Measurements from ENCODE around the gene HMG20B. TPM values are rescaled to one million over a fixed set of nuclear protein-coding genes. Genes with fewer than 3 reads are reported as not detected.

HMG20B gene
- total RNA-seq, 4 donors from 2014 or later: 93.3 to 160 (median 105) TPM

DNA sequence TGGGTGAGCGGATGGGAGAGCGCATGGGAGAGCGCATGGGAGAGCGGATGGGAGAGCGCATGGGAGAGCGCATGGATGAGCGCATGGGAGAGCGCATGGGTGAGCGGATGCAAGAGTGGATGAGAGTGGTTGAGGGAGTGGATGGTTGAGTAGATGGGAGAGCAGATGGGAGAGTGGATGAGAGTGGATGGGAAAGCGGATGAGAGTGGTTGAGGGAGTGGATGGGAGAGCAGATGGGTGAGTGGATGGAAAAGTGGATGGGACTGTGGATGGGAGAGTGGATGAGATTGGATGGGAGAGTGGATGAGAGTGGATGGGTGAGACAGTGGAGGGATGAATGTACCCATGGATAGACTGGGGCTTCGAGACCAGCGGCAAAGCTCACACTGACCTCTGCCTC lies 42.4 kb upstream of the HMG20B start:
- H3K9me3 ChIP-seq: no peaks in the 10 kb centered on the region
- WGBS, 2 donors: 95% methylated on average over 12 of the region's 12 CpGs
- H3K36me3 ChIP-seq: peaks cover 58 to 74% of the 10 kb centered on the region in 2 donors
- H3K4me3 ChIP-seq (replicated peaks in 1 of 3): no peak overlapping the region
- no peak overlapping the region for H3K27ac ChIP-seq
- TF ChIP-seq, protein P1, sequence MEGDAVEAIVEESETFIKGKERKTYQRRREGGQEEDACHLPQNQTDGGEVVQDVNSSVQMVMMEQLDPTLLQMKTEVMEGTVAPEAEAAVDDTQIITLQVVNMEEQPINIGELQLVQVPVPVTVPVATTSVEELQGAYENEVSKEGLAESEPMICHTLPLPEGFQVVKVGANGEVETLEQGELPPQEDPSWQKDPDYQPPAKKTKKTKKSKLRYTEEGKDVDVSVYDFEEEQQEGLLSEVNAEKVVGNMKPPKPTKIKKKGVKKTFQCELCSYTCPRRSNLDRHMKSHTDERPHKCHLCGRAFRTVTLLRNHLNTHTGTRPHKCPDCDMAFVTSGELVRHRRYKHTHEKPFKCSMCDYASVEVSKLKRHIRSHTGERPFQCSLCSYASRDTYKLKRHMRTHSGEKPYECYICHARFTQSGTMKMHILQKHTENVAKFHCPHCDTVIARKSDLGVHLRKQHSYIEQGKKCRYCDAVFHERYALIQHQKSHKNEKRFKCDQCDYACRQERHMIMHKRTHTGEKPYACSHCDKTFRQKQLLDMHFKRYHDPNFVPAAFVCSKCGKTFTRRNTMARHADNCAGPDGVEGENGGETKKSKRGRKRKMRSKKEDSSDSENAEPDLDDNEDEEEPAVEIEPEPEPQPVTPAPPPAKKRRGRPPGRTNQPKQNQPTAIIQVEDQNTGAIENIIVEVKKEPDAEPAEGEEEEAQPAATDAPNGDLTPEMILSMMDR (IDR thresholded peaks at IDR 0.05): no peak
- no peak for TF ChIP-seq POLR2A (IDR thresholded peaks at IDR 0.05)
- DNase-seq: no peak
- no peaks in the 10 kb centered on the region for H3K4me1 ChIP-seq
- no peaks in the 10 kb centered on the region for H3K27me3 ChIP-seq
- intact Hi-C loops (cut with DNase I): no loop called here

DNA sequence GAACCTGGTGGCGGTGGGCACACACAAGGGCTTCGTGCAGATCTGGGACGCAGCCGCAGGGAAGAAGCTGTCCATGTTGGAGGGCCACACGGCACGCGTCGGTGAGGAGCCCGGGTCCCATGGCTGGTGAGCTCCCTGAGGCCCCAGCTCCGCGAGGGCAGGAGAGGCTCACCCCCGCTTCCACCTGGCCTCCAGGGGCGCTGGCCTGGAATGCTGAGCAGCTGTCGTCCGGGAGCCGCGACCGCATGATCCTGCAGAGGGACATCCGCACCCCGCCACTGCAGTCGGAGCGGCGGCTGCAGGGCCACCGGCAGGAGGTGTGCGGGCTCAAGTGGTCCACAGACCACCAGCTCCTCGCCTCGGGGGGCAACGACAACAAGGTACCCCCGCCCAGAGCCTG lies 41.0 kb upstream of the HMG20B start:
- H3K4me1 ChIP-seq: no peaks in the 10 kb centered on the region
- no peaks in the 10 kb centered on the region for H3K27me3 ChIP-seq
- no peak overlapping the region for H3K4me3 ChIP-seq (replicated peaks in 1 of 3)
- no peak for DNase-seq
- no peaks in the 10 kb centered on the region for H3K9me3 ChIP-seq
- intact Hi-C loops (cut with DNase I): no loop called here
- no peak overlapping the region for H3K27ac ChIP-seq
- H3K36me3 ChIP-seq: peaks cover 62 to 75% of the 10 kb centered on the region in 2 donors
- TF ChIP-seq, protein P1 (IDR thresholded peaks at IDR 0.05): no peak
- no peak for TF ChIP-seq POLR2A (IDR thresholded peaks at IDR 0.05)
- 95 to 97% methylated on average over 7 to 11 of the region's 29 CpGs for WGBS, 2 donors

DNA sequence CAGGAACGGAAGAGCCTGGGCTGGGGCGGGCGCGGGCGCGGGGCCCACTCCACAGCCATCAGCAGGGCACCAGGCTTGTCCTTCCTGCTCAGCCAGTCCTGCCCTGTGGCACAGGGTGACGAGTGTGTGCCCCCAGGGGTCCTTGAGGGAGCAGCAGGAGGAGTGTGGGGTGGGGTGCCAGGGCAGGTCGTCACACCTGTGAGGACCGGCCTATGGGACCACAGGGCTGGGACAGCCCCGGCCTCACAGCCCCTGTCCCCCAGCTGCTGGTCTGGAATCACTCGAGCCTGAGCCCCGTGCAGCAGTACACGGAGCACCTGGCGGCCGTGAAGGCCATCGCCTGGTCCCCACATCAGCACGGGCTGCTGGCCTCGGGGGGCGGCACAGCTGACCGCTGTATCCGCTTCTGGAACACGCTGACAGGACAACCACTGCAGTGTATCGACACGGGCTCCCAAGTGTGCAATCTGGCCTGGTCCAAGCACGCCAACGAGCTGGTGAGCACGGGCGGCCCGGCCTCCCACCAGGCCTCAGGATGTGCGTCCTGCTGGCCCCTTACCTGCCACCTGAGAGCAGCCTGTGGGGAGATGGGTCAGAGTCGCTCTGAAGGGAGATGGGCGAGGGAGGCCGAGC lies 40.5 kb upstream of the HMG20B start:
- intact Hi-C loops (cut with DNase I): no loop called here
- no peaks in the 10 kb centered on the region for H3K9me3 ChIP-seq
- WGBS, 2 donors: 91 to 100% methylated on average over 4 to 6 of the region's 33 CpGs
- H3K36me3 ChIP-seq: peaks cover 56 to 70% of the 10 kb centered on the region in 2 donors
- no peaks in the 10 kb centered on the region for H3K4me1 ChIP-seq
- H3K27me3 ChIP-seq: no peaks in the 10 kb centered on the region
- H3K4me3 ChIP-seq (replicated peaks in 1 of 3): no peak overlapping the region
- H3K27ac ChIP-seq: no peak overlapping the region
- no peak for TF ChIP-seq POLR2A (IDR thresholded peaks at IDR 0.05)
- TF ChIP-seq, protein P1 (IDR thresholded peaks at IDR 0.05): no peak
- DNase-seq: no peak

DNA sequence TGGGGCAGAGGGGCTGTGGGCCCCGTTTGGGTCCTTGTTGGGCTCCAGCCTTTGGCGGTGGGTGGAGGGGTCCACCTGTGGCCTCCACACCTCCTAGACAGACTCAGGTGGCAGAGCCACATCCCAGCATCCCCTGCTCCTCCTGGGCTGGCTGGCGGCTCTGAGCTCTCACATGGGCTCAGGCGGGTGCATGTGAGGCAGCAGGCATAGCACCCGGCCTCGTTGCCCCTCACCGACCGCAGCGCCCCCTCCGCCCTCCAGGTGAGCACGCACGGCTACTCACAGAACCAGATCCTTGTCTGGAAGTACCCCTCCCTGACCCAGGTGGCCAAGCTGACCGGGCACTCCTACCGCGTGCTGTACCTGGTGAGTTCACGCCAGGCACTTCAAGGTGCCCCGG lies 39.7 kb upstream of the HMG20B start:
- WGBS, 2 donors: 94 to 97% methylated on average over 9 to 14 of the region's 17 CpGs
- TF ChIP-seq, protein P1 (IDR thresholded peaks at IDR 0.05): no peak
- no peak for TF ChIP-seq POLR2A (IDR thresholded peaks at IDR 0.05)

DNA sequence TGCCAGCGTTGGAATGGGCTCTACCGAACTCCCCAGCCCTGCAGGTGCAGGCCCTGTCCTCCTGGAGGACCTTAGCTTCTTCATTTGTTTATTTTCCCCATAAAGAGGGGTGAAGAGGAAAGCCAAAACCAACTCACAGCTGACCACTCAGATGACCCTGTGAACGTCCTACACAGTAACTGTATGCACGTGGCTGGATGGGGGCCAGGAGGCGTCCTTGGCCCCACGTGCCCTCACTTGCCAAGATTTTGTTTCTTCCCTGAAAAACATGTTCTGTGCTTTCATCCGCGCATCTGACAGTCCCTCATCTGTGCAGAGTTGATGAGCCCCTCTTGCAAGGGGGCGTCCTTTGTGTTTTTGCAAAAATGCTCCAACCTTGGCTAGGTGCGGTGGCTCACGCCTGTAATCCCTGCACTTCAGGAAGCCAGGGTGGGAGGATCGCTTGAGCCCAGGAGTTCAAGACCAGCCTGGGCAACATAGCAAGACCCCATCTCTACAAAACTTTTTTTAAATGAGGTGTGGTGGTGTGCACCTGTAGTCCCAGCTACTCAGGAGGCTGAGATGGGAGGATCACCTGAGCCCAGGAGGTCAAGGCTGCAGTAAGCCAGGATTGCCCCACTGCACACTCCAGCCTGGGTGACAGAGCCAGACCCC lies 39.1 kb upstream of the HMG20B start:
- Histone ChIP-seq H3K9me3 (no peaks in the 10 kb centered on the region), H3K27ac (no peak overlapping the region), H3K4me1 (no peaks in the 10 kb centered on the region), H3K36me3 (peaks cover 48 to 59% of the 10 kb centered on the region in 2 donors), H3K4me3 (replicated peaks in 1 of 3) (no peak overlapping the region), H3K27me3 (no peaks in the 10 kb centered on the region)
- no peak for DNase-seq
- 92 to 97% methylated on average over 11 to 12 of the region's 12 CpGs for WGBS, 2 donors
- intact Hi-C loops (cut with DNase I): no loop called here
- no peak for TF ChIP-seq POLR2A (IDR thresholded peaks at IDR 0.05)
- TF ChIP-seq, protein P1 (IDR thresholded peaks at IDR 0.05): no peak

More for the DNA sequence above, 39.7 kb upstream of the HMG20B start:
- Histone ChIP-seq H3K27ac (no peak overlapping the region), H3K4me1 (no peaks in the 10 kb centered on the region), H3K27me3 (no peaks in the 10 kb centered on the region), H3K4me3 (replicated peaks in 1 of 3) (no peak overlapping the region), H3K9me3 (no peaks in the 10 kb centered on the region), H3K36me3 (peaks cover 49 to 62% of the 10 kb centered on the region in 2 donors)
- no peak for DNase-seq
- intact Hi-C loops (cut with DNase I): no loop called here
